GM19324 (cell line): Measurements from ENCODE around the gene SCUBE1.

ENCODE experiments used
- ATAC-seq: cut with Tn5 transposase; IDR thresholded peaks from one replicate; pipeline ENCODE4 v1.9.1; 2021; ENCODE audit warnings: mild to moderate bottlenecking, moderate library complexity; ENCODE audit not compliant: unreplicated experiment, low FRiP score

The SCUBE1 gene

GRCh38 chr22:43169310-43170130 is 173.7 kb downstream of the SCUBE1 start:
- no peak for ATAC-seq

GRCh38 chr22:43168471-43169309 is 174.5 kb downstream of the SCUBE1 start:
- no peak for ATAC-seq

DNA sequence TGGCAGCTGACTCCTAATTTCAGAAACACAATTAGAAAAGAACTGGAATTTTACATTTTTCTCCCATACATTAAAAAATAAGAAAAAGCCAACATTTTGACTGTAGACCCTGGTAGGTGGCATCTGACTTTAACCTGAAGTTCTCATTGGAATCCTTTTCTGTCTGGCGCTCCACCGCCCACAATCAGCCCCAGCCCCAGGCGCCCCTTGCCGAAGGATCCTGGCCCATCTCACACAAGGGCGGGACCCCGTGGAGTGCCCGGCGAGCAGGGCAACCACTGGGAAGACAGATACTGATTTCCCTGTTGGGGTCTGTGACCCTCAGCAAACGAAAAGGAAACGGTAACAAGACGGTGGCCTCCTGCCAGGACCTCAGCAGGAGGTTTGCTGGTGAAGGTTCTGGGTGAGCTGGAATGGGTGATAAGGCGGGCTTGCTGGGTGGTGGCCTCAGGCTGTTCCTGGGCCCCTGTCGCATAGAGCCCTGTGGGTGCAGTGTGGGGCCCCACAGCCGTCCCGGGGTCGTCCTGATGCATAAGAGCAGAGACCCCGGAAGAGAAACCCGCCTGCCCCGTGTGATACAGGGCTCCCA is 176.1 kb downstream of the SCUBE1 start:
- ATAC-seq, result no peak

- ATAC-seq, result no peak
Measured at GRCh38 chr22:43166132-43166930, 176.8 kb downstream of the SCUBE1 start.

DNA sequence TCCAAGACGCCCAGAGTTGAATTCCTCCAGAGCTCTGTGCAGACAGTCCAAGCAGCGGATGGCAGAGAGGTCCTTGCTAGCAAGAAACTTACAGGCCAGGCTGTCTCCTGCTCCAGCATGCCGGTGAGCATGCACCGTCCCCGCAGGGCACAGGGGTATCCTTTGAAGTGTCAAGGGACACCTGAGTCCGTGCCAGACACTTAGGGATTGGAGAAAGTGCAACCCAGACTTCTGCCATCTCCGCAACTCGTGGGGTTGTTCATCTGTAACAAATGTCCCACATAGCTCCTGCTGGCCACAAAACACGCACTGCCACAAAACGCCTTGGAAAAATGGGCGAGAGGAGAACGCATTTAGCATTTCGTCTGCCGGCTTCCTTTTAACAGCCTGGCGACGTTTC is 178.5 kb downstream of the SCUBE1 start:
- ATAC-seq, result no peak

DNA sequence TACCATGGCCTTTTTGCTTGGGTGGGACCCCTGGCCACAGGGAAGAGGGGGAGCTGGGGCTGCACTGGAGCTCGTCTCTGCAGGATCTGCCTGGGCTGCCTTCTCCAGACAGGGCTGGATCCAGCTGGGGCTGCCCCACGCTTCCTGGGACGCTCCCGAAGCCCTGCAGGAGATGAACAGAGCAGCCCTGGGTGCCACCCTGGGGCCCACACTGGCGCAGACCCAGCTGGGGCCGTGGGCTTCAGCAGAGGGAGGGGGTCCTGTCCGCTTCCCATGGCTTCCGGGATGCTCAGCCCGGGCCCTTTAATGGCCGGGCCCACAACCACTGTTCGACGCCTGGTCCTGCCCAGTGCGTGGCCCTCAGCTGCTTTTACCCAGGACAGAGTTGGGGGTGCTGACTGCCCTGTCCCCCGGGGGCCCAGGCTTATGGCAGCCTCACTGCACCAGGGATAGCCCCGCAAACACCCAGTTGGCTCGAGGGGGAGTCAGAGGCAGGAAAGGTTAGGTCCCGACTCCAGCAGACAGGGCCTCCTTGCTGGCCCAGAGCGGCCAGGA is 179.9 kb downstream of the SCUBE1 start:
- no peak for ATAC-seq

DNA sequence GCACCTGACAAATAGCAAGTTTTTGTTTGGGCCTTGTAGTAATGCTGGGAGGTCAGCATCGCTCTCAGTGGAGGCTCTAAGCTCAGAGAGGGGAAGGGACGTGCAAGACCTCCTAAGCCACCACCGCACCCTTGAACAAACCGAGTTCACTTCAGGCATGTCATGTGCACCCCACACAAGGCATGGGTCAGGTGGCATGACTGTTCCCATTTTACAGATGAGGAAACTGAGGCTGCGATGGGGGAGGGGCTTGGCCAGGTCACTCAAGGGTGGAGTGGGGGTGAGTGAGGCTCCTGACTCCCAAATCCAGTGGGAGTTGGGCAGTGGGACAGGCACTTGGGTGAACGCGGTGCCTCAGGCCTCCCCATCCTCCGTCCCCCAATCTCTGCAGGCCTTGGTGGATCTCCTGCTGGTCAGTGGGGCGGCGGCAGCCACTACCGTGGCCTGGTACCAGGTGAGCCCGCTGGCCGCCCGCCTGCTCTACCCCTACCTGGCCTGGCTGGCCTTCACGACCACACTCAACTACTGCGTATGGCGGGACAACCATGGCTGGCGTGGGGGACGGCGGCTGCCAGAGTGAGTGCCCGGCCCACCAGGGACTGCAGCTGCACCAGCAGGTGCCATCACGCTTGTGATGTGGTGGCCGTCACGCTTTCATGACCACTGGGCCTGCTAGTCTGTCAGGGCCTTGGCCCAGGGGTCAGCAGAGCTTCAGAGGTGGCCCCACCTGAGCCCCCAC is 180.6 kb downstream of the SCUBE1 start:
- ATAC-seq, result no peak

- ATAC-seq, result no peak
Measured at GRCh38 chr22:43160497-43161126, 182.6 kb downstream of the SCUBE1 start.

- ATAC-seq, result no peak
Measured at GRCh38 chr22:43159484-43160178, 183.5 kb downstream of the SCUBE1 start.

GRCh38 chr22:43158778-43159483 is 184.2 kb downstream of the SCUBE1 start:
- ATAC-seq, result no peak

DNA sequence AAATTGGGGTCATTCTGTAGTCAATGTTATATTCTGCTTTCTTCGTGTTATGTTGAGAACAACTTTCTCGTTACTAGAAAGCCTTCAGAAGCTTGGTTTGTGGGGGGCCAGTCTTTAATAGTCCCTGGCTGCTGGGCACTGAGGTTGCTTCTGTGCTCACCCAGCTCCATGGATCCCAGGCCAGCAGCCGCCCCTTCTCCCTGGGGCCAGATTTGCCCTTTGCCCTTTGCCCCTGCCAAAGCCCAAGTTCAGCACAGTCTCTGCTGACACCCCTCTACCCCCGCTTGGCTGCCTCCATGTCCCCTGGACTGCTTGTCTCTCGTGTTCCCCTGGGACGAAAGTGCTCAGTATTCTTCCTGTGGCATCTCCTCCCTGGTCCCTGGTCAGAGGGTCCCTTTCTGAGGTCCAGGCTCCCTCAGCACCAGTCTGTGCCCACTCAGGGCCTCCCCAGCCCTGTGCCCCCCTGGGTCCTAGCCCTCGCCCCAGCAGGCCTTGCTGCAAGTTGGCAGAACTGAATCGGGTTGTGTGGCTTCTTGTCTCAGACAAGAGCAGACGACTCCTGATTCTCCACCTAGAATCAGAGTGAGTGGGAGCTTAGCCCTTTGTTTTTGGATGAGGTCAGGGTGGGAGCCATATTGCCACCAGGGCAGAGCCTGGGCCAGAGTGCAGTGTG is 185.2 kb downstream of the SCUBE1 start:
- ATAC-seq, result no peak

- no peak for ATAC-seq
Measured at GRCh38 chr22:43156413-43156812, 186.8 kb downstream of the SCUBE1 start.

GRCh38 chr22:43155789-43156188 is 187.4 kb downstream of the SCUBE1 start:
- ATAC-seq, result no peak

- no peak for ATAC-seq
Measured at GRCh38 chr22:43154887-43155536, 188.2 kb downstream of the SCUBE1 start.

DNA sequence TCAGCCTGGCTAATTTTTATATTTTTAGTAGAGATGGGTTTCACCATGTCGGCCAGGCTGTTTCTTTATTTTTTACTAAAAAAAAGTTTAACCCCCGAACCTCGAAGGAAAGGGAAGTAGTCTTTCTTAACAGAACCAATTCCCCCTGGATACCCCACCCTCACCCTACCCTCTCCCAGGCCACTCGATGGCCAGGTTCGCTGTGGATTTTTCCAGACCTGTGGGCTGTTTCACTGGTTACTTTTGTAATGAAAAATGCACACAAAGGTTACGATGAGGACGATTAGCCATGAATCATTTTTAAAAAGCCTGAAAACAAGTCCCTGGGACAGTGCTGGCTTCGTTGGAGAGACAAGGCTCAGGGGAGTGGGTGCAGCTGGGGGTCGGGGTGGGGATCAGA is 189.3 kb downstream of the SCUBE1 start:
- no peak for ATAC-seq

DNA sequence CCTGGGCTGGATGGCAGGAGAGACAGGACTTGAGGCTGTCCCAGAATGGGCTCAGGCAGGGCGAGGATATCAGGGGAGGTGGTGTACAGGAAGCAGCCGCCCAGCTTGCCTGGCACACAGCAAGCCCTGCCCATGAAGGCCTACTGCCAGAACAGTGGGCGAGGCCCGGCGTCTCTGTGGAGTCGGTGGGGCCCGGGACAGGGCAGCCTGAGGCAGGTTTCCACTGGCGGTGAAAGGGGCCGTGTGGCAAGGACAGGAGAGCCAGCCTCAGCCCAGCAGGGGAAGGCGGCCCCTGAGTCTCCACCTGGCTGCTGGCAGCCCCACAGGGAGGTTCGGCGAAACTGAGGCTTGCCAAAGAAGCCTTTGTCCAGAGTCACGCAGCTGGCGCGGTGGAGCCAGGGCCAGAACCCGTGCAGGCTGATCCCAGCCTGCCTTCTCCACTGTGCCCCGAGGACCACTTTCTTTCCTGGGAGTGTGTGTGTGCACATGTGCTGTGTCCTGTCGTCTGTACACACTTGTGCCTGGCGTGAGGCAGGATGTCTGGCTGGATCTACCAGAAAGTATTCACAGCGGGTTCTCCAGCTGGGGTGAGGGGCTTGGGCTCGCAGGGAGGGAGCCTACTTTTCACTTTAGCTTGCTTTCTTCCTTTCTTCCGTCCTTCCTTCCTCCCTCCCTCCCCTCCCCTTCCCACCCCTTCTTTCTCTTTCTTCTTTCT is 190.7 kb downstream of the SCUBE1 start:
- no peak for ATAC-seq
